Activated B cell treated with CpG ODN at 0.5 μM for 24 hours (primary cell): Measurements from ENCODE around the gene FBXO15. TPM values are rescaled to one million over a fixed set of nuclear protein-coding genes. Genes with fewer than 3 reads are reported as not detected.

ENCODE experiments used
- ATAC-seq: fragments of 200-7000 bp; cut with Tn5 transposase; one replicate; pipeline ENCODE4 v1.10.0; 2021; ENCODE audit warnings: low read depth, mild to moderate bottlenecking, moderate library complexity
- CTCF ChIA-PET: fragments of 350-600 bp; sonication (Branson Sonifier 250); formaldehyde crosslinking; loops from one replicate; lab custom pipeline; 2021; ENCODE audit warnings: antibody characterized with exemption; lab: Charles Lee
- POLR2A ChIA-PET: fragments of 350-600 bp; sonication (Branson Sonifier 250); formaldehyde crosslinking; loops from one replicate; lab custom pipeline; 2021; ENCODE audit warnings: antibody characterized with exemption; lab: Charles Lee
- DNase-seq: peaks from one replicate; pipeline ENCODE4 v3.0.0; 2022
- H3K27ac Mint-ChIP-seq: one replicate; pipeline ENCODE4 v1.8.0; 2020; ENCODE audit warnings: mixed read lengths
- H3K27me3 Mint-ChIP-seq: one replicate; pipeline ENCODE4 v1.8.0; 2021; ENCODE audit warnings: mixed read lengths
- H3K36me3 Mint-ChIP-seq: one replicate; pipeline ENCODE4 v1.8.0; 2021; ENCODE audit warnings: low read depth, mixed read lengths
- H3K4me1 Mint-ChIP-seq: one replicate; pipeline ENCODE4 v1.8.0; 2021; ENCODE audit warnings: mixed read lengths
- H3K4me3 Mint-ChIP-seq: one replicate; pipeline ENCODE4 v1.8.0; 2020; ENCODE audit warnings: mild to moderate bottlenecking, mixed read lengths
- H3K9me3 Mint-ChIP-seq: one replicate; pipeline ENCODE4 v1.8.0; 2020; ENCODE audit warnings: mixed read lengths
- intact Hi-C: fragments of 100-400 bp; cut with micrococcal nuclease; formaldehyde crosslinking; loops from one replicate; pipeline ENCODE4 v1.15.1; 2024
- total RNA-seq: library from RNA; stranded (reverse); gene quantifications from 2 replicates; pipeline ENCODE4 v1.2.3, GENCODE V29; 2022
- TF ChIP-seq, protein P1 (sequence below): fragments of 200-600 bp; IDR thresholded peaks from one replicate; pipeline ENCODE4 v1.8.0; 2022; ENCODE audit warnings: antibody characterized with exemption, mild to moderate bottlenecking

FBXO15 gene
- total RNA-seq, 1 donor from 2014 or later = 0.69 TPM

DNA sequence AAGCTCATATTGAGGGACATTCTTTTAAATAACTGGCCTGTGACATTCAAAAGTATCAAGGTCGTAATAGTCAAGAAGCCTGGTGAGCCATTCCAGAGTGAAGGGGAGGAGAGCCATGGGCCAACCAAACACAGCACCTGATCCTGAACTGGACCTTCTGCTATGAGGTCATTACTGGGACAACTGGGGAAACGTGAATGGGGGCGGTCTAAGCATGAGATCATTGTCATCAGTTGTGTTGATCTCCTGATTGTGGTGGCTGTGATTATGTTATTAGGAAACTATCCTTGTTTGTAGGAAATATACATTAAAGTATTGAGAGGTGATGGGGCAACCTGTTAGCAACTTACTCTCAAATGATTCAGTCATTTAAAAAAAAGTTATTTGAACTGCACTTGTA is 79.3 kb downstream of the FBXO15 start:
- no peak for ATAC-seq
- CTCF ChIA-PET = no interaction called here

DNA sequence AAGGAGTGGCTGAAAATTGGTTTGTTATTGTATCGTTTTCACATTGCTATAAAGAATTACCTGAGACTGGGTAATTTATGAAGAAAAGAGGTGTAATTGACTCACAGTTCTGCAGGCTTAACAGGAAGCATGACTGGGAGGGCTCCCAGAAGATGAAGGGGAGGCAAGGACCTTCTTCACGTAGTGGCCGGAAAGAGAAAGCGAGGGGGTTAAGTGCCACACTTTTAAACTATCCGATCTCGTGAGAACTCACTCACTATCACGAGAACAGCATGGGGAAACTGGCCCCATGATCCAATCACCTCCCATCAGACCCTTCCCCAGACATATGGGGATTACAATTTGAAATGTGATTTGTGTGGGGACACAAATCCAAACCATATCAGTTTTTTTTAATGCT is 81.6 kb downstream of the FBXO15 start:
- Mint-ChIP-seq H3K27me3 (peaks cover 9% of the 10 kb centered on the region), H3K4me1 (peaks cover 47% of the 10 kb centered on the region), H3K27ac (peak overlapping the region; percentile 85), H3K36me3 (no peaks in the 10 kb centered on the region), H3K9me3 (no peaks in the 10 kb centered on the region), H3K4me3 (no peak overlapping the region)
- ChIA-PET CTCF (interaction anchor here (1.2 to 3.4 kb wide), 2 partner anchors 17 to 24 kb away, joined by 4 to 21 read pairs; no protein-coding TSS in a partner anchor), POLR2A (interaction anchor here (3.6 kb wide), 1 partner anchor 17 kb away, joined by 24 read pairs; no protein-coding TSS in a partner anchor)
- no peak for ATAC-seq
- no peak for DNase-seq
- intact Hi-C loops = no loop called here
- TF ChIP-seq, protein P1, sequence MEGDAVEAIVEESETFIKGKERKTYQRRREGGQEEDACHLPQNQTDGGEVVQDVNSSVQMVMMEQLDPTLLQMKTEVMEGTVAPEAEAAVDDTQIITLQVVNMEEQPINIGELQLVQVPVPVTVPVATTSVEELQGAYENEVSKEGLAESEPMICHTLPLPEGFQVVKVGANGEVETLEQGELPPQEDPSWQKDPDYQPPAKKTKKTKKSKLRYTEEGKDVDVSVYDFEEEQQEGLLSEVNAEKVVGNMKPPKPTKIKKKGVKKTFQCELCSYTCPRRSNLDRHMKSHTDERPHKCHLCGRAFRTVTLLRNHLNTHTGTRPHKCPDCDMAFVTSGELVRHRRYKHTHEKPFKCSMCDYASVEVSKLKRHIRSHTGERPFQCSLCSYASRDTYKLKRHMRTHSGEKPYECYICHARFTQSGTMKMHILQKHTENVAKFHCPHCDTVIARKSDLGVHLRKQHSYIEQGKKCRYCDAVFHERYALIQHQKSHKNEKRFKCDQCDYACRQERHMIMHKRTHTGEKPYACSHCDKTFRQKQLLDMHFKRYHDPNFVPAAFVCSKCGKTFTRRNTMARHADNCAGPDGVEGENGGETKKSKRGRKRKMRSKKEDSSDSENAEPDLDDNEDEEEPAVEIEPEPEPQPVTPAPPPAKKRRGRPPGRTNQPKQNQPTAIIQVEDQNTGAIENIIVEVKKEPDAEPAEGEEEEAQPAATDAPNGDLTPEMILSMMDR = no peak

More for the DNA sequence above, 79.3 kb downstream of the FBXO15 start:
- no peak for DNase-seq
- no peaks in the 10 kb centered on the region for H3K9me3 Mint-ChIP-seq
- TF ChIP-seq, protein P1 = no peak
- H3K4me3 Mint-ChIP-seq = no peak overlapping the region
- H3K4me1 Mint-ChIP-seq = peaks cover 37% of the 10 kb centered on the region
- peaks cover 4% of the 10 kb centered on the region for H3K27me3 Mint-ChIP-seq
- H3K36me3 Mint-ChIP-seq = no peaks in the 10 kb centered on the region
- POLR2A ChIA-PET = no interaction called here
- H3K27ac Mint-ChIP-seq = no peak overlapping the region
- intact Hi-C loops = no loop called here

DNA sequence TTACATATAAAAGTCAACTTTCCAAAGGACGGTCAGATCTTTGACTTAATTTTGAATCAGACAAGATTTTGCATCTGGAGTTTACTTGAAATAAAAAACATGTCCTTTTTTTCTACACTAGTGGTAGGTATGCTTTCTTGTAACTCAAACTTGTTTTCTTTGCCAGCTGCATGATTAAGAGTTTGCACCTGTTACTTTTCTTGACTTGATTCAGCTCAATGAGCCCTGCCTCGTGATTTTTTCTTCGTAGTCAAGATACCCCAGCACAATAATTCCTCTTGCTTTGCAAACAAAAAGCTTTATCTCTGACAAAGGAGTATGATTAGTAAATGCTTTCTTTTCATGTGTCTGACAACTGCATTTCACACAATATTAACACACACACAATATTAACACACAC is 82.3 kb downstream of the FBXO15 start:
- Mint-ChIP-seq H3K4me1 (peaks cover 54% of the 10 kb centered on the region), H3K9me3 (no peaks in the 10 kb centered on the region), H3K27me3 (peaks cover 9% of the 10 kb centered on the region), H3K27ac (peak overlapping the region; percentile 85), H3K4me3 (peak overlapping the region; percentile 9), H3K36me3 (no peaks in the 10 kb centered on the region)
- ATAC-seq (no peak), DNase-seq (no peak)
- TF ChIP-seq, protein P1 = no peak
- ChIA-PET CTCF (interaction anchor here (1.2 to 3.4 kb wide), 2 partner anchors 17 to 24 kb away, joined by 4 to 21 read pairs; no protein-coding TSS in a partner anchor), POLR2A (interaction anchor here (3.6 kb wide), 1 partner anchor 17 kb away, joined by 24 read pairs; no protein-coding TSS in a partner anchor)
- intact Hi-C loops = no loop called here

DNA sequence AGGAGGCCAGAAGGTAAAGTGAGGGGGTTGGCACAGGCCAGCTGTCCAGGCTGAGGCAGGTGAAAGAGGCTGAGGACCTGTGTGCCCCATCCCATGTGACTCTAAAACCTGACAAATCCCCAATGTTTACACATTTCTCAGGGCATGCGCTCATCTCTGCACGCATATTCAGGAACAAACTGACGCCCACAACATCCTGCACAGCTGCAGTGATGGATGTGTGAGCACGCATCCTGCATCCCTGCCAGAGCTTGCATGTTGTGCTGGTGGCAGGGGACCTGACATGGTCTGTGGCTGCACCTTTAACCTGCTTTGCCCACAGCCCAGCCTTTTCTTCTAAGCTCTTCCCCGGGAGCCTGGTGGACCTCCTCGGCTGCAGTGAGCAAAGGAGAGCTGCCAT is 83.1 kb downstream of the FBXO15 start:
- Mint-ChIP-seq H3K4me1 (peaks cover 57% of the 10 kb centered on the region), H3K36me3 (no peaks in the 10 kb centered on the region), H3K9me3 (no peaks in the 10 kb centered on the region), H3K4me3 (peak overlapping the region; percentile 29), H3K27ac (peak overlapping the region; percentile 85), H3K27me3 (peaks cover 9% of the 10 kb centered on the region)
- peak; percentile 15 for ATAC-seq
- no peak for DNase-seq
- intact Hi-C loops = loop anchor here (5.0 kb wide), 1 partner anchor 433 kb away; the partner anchor contains the start of gene CNDP2
- TF ChIP-seq, protein P1 = no peak
- POLR2A ChIA-PET = interaction anchor here (3.6 kb wide), 1 partner anchor 18 kb away, joined by 24 read pairs; no protein-coding TSS in a partner anchor
- CTCF ChIA-PET = interaction anchor here (0.8 to 3.4 kb wide), 3 partner anchors 18 to 283 kb away, joined by 3 to 21 read pairs (median 7); no protein-coding TSS in a partner anchor

DNA sequence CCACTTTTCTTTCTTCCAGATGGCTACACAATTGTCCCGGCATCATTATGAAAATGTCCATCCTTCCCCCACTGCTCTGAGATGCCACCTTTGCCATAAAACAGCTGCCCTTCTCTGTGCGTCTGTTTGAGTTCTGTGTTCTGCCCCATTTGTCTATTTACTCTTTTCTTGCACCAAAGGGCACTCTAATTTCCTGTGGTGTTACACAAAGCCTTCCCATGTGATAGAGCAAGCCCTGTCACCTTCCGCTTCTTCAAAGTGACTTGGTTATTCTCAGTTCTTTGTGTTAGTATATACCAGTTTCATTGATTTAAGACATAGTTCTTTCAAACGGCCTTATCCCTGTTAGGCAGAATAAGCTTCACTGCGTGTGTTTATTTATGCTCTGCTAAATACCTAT is 84.1 kb downstream of the FBXO15 start:
- TF ChIP-seq, protein P1 = no peak
- ChIA-PET CTCF (interaction anchor here (0.8 to 3.4 kb wide), 5 partner anchors 19 to 284 kb away, joined by 3 to 21 read pairs (median 7); no protein-coding TSS in a partner anchor), POLR2A (interaction anchor here (3.6 kb wide), 1 partner anchor 19 kb away, joined by 24 read pairs; no protein-coding TSS in a partner anchor)
- ATAC-seq = peak; percentile 38
- Mint-ChIP-seq H3K27ac (peak overlapping the region; percentile 85), H3K27me3 (peaks cover 9% of the 10 kb centered on the region), H3K4me3 (no peak overlapping the region), H3K4me1 (peaks cover 57% of the 10 kb centered on the region), H3K36me3 (no peaks in the 10 kb centered on the region), H3K9me3 (no peaks in the 10 kb centered on the region)
- intact Hi-C loops = loop anchor here (1.0 to 5.0 kb wide), 5 partner anchors 19 to 434 kb away; partner anchors contain the start of genes CNDP2 and TIMM21
- DNase-seq = no peak
